Kidney (tissue), 14 donors: ENCODE results near the gene ZNF638. TPM values are rescaled to one million over a fixed set of nuclear protein-coding genes. Genes with fewer than 3 reads are reported as not detected.

Experiments used
- DNase-seq, 5 donors: peaks; one replicate each; pipeline ENCODE4 v3.0.0-alpha.2; 2013 to 2020
- FAIRE-seq: peaks from 2 replicates; lab custom pipeline; 2012; peaks lifted over from hg19 to GRCh38; lab: Jason Lieb, UNC
- H3K27ac ChIP-seq, 2 donors: one replicate each; pipeline ENCODE4 v1.7.0; 2013; ENCODE audit warnings: low read depth in 2 of 2, low read length in 2 of 2, inconsistent platforms in 1 of 2
- H3K27me3 ChIP-seq: one replicate; pipeline ENCODE4 v1.7.1; 2013; ENCODE audit warnings: low read length, inconsistent platforms; ENCODE audit not compliant: control insufficient read depth, insufficient read depth
- H3K36me3 ChIP-seq, 3 donors: one replicate each; pipeline versions ENCODE4 v1.7.0 to v1.7.1; 2013; ENCODE audit warnings: low read length in 3 of 3, control low read depth in 1 of 3, inconsistent platforms in 1 of 3; ENCODE audit not compliant: insufficient read depth in 3 of 3, control insufficient read depth in 2 of 3
- H3K4me1 ChIP-seq, 3 donors: one replicate each; pipeline versions ENCODE4 v1.7.0 to v1.7.1; 2013; ENCODE audit warnings: low read length in 3 of 3, inconsistent platforms in 1 of 3, low read depth in 1 of 3; ENCODE audit not compliant: control insufficient read depth in 2 of 3, insufficient read depth in 2 of 3
- H3K4me3 ChIP-seq, 3 donors: one replicate each; pipeline versions ENCODE4 v1.7.0 to v1.8.1; 2013; ENCODE audit warnings: low read length in 3 of 3, control low read depth in 1 of 3, inconsistent platforms in 1 of 3
- H3K9ac ChIP-seq, 3 donors: one replicate each; pipeline versions ENCODE4 v1.7.0 to v1.7.1; 2013; ENCODE audit warnings: low read length in 3 of 3, control low read depth in 1 of 3, inconsistent platforms in 1 of 3
- H3K9me3 ChIP-seq, 3 donors: one replicate each; pipeline versions ENCODE4 v1.7.0 to v1.7.1; 2013; ENCODE audit warnings: low read length in 3 of 3, control low read depth in 1 of 3, inconsistent platforms in 1 of 3; ENCODE audit not compliant: control insufficient read depth in 2 of 3, insufficient read depth in 1 of 3
- CTCF ChIP-seq: IDR thresholded peaks from 3 replicates; pipeline ENCODE4 v1.5.1; 2012; ENCODE audit warnings: mild to moderate bottlenecking, moderate library complexity, borderline replicate concordance; ENCODE audit not compliant: insufficient read depth; ENCODE audit errors: extremely low read depth
- intact Hi-C: fragments of 100-400 bp; cut with DNase I; formaldehyde crosslinking; loops from one replicate; pipeline ENCODE4 v1.11.1; 2022
- polyA plus RNA-seq: library from polyadenylated mRNA; stranded (reverse); fragments of 350-450 nt; fragmentation: Illumina TruSeq; extraction: RNeasy Lipid Tissue Mini Kit (QIAGEN cat#74804); gene quantifications from one replicate; pipeline ENCODE4 v1.2.3, GENCODE V29; 2014; ENCODE audit warnings: low read depth, low replicate concordance; ENCODE audit not compliant: insufficient read depth
- total RNA-seq: library from RNA; stranded (reverse); fragmentation: NEBNext Ultra II Directional; extraction: Animal tissue kit (Norgen Biotek cat#: 25700); gene quantifications from one replicate; pipeline ENCODE4 v1.2.1, GENCODE V29; 2021
- donor health status: control.
- donor health status: control.
- donor health status: control.
- donor health status: control.
- donor health status: control.
- donor health status: DM: yes; HTN: yes; CAD: no.
- donor health status: Normal renal cell carcinoma (clear cell type).

Gene ZNF638
- total and polyA plus RNA-seq, 2 donors from 2014 or later = 84.8 to 122 TPM

GRCh38 chr2:71482055-71482454, 150.5 kb downstream of the ZNF638 start:
- no peak for TF ChIP-seq CTCF
- intact Hi-C loops = no loop called here
- no peak overlapping the region for H3K4me3 ChIP-seq
- H3K36me3 ChIP-seq = no peaks in the 10 kb centered on the region
- no peaks in the 10 kb centered on the region for H3K4me1 ChIP-seq
- DNase-seq (no peak), FAIRE-seq (no peak)
- H3K27ac ChIP-seq = no peak overlapping the region
- no peaks in the 10 kb centered on the region for H3K9me3 ChIP-seq
- H3K27me3 ChIP-seq = no peaks in the 10 kb centered on the region
- H3K9ac ChIP-seq = no peak overlapping the region

- H3K9me3 ChIP-seq = no peaks in the 10 kb centered on the region
- no peak for TF ChIP-seq CTCF
- H3K36me3 ChIP-seq = no peaks in the 10 kb centered on the region
- no peak overlapping the region for H3K27ac ChIP-seq
- intact Hi-C loops = no loop called here
- H3K4me3 ChIP-seq = no peak overlapping the region
- FAIRE-seq (no peak), DNase-seq (peak in 1 of 5 donors; percentile 16)
- no peak overlapping the region for H3K9ac ChIP-seq
- H3K27me3 ChIP-seq = no peaks in the 10 kb centered on the region
- no peaks in the 10 kb centered on the region for H3K4me1 ChIP-seq
Observed at GRCh38 chr2:71483246-71483645, 151.7 kb downstream of the ZNF638 start.

- Histone ChIP-seq H3K36me3 (no peaks in the 10 kb centered on the region), H3K9ac (no peak overlapping the region), H3K27ac (no peak overlapping the region), H3K4me3 (no peak overlapping the region), H3K27me3 (no peaks in the 10 kb centered on the region), H3K4me1 (no peaks in the 10 kb centered on the region), H3K9me3 (no peaks in the 10 kb centered on the region)
- no peak for FAIRE-seq
- intact Hi-C loops = no loop called here
- no peak for TF ChIP-seq CTCF
- no peak for DNase-seq
Observed at GRCh38 chr2:71484354-71484753, 152.8 kb downstream of the ZNF638 start.

Other genes with a start within 250 kb of the ZNF638 start
- gene MCEE, start 201.6 kb upstream of the ZNF638 start, total RNA-seq = 20.3 TPM
- 29.0 TPM for gene MCEE, start 201.6 kb upstream of the ZNF638 start, polyA plus RNA-seq
- gene MPHOSPH10, start 201.1 kb upstream of the ZNF638 start, total RNA-seq = 32.3 TPM
- 14.6 TPM for gene MPHOSPH10, start 201.1 kb upstream of the ZNF638 start, polyA plus RNA-seq
- gene PAIP2B, start 104.7 kb upstream of the ZNF638 start, total RNA-seq = 9.3 TPM
- gene PAIP2B, start 104.7 kb upstream of the ZNF638 start, polyA plus RNA-seq = 10.6 TPM
- 19.8 TPM for gene DYSF, start 121.8 kb downstream of the ZNF638 start, total RNA-seq
- 11.3 TPM for gene DYSF, start 121.8 kb downstream of the ZNF638 start, polyA plus RNA-seq